HG02973 (cell line): Measurements from ENCODE around the gene ARHGAP29.

Experiments
- ATAC-seq: cut with Tn5 transposase; IDR thresholded peaks from one replicate; pipeline ENCODE4 v1.9.1; 2021; ENCODE audit warnings: moderate library complexity; ENCODE audit not compliant: unreplicated experiment

ARHGAP29 gene

DNA sequence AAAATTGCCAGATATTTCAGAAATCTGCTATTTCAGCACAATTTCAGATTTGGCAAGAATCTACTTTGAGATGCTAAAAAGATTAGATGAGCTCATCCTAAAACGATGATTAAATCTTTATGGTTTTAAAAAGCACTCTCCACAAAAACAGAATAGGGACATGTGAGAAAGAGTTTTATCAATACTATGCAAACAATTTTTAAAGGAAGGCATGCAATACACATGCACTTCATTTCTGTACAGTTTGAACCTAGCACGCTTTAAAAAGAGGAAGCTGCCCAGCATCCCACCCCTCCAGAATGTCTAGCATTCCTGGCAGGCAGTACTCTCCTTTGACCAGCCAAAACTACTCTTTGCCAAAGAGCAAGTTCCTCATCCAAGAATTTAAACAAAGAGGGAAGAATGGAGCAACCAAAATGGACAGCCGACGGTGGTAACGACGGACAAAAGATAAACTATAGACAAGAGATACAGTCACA, 1.3 kb downstream of the ARHGAP29 start:
- no peak for ATAC-seq

DNA sequence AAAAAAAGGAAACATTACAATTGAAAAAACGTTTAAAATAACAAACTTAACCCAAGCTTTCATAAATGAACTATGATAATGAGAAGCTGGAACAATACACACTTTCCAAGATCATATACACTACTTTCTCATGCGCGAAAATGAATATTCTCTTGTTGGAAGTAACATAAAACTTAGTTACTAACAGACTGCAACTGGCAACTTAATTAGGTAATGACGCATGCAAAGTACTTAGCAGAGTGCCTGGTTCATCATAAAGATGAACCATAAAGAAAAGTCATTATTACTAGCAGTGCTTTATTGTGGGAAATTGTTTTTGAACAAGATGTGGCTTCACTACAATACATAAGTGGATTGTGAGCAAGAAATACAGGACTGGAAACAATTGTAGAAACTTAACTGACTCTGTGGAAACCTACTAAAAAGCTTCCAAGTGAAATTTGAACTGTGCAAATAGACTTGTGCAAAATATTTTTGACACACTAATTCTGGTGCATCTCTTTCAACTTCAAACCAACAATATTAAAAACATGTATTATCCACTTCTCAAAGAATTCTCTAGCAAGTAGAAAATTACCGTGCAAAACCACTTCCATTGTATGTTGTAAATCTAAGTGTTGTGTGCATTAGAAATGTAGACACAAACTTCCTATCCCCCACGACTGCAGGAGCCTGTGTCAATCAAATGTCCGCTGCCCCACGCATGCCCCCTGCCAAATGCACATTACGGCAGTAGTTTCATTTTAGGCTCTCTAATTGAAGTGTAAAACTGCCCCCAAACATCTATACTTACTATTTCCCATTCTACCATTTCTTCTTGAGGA, 2.0 kb downstream of the ARHGAP29 start:
- no peak for ATAC-seq

DNA sequence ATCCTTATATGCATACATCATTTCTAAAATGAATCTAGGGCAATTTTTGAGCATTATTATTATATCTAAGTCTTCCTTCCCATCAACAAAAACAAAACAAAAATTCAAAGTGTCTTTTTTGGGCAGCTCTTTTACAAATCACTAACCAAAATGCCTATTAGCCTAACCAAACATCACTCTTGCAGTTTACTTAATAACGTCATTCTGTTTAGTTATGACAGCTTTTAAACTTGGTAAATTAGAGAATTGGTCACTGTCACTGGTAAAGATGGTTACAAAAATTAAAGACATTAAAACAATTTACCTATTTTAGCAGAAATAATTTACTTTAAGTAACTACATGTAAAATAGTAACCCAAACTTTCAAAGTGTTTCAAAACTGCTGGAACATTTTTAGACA, 2.8 kb downstream of the ARHGAP29 start:
- ATAC-seq: no peak

DNA sequence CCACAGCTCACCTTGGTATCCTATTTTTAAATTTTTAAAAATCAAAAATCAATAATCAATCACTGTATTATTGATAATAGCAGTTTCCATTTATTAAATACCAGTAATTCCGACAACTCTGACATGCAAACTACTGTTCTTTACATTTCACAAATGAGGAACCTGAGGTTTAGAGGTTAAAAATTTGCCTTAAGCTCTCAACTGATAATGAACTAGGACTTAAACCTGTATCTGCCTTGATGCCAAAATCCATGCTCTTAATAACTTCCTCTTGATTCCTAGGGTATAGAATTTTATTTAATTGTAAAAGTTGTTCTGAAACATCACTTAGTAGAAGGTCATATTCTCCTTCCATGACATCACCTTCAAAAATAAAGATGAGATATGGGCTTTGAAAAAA, 5.6 kb downstream of the ARHGAP29 start:
- ATAC-seq: no peak

DNA sequence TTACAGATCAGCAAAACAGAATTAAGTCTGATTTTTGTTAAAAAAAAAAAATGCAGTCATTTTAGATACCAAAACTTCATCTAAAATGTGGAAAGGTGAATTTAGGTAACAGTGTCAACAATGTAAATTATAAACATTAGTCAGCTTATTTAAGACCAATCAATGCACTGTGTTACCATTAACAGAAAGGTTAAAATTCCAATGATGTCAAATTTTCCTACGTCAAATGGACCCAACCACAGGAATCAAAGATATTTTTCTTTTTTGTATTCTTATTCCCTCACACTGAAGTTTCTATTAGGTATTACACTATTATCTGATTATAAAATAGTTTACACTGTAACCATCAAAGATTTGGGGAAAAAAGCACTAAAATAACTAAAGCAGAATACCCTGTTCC, 6.5 kb downstream of the ARHGAP29 start:
- no peak for ATAC-seq

DNA sequence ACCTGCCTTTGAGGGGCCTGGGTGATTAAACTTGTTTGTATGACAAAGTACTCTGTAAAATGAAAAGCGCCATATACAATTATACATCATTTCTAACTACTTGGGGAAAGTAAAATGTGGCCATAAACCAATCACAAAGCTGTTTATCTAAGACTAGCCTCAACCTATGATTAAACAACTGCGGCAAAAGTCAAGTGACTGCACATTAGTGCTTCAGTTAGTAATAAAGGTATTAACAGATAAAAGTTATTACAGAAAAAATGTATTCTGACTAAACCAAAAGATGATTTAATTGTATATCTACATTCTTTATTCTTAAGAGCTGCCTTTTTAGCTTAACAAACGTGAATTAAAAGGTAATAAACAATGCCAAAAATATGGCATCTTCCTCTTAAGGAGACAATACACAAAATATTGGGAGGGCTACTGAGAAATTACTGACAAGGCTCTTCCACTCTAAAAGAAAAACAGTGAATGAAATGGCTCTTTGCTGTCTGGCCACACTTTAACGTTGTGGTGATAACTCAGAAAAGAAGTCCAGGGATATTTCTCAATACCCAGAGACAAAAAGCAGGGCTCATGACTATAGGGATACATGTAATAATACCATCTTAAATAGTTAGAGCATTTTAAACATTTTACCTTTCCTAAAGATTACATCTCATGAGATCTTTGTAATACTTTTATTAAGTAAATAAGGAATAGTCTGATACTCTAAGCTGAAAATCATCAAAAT, 8.6 kb downstream of the ARHGAP29 start:
- no peak for ATAC-seq

DNA sequence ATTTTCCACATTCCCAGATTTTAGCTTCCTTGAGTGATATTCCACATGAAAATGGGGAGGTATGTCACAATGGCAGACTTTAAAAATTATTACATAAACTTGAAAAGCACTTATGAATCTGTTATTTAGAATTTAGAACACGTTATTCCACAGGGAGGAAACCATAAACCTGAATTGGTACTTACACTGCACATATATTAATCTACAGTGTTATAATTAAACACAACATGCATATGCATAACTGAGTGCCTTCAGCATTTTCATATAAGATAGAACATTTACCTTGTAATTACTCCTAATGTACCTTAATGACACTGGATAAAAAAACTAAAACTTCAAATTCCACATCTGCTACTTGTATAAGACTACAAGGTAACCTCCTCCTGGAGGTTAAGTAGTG, 9.8 kb downstream of the ARHGAP29 start:
- ATAC-seq: no peak

DNA sequence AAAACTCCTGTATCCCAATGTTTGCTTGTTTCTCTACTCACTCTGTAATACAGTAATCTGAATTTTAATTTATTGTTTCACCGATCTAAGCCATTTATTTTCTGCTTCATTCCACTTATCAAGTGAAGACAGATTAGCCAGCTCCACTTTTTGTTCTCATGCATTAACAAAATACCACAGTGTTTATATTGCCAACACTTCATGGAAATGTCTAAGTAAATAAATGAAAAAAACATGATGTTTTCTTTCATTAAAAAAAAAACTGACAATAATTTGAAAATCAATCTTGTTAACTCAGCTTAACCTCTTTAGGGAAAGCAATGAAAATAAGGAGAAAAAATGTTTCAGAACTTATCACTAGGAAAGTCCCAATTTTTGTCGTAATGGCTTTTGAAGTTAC, 11.5 kb downstream of the ARHGAP29 start:
- ATAC-seq: no peak

DNA sequence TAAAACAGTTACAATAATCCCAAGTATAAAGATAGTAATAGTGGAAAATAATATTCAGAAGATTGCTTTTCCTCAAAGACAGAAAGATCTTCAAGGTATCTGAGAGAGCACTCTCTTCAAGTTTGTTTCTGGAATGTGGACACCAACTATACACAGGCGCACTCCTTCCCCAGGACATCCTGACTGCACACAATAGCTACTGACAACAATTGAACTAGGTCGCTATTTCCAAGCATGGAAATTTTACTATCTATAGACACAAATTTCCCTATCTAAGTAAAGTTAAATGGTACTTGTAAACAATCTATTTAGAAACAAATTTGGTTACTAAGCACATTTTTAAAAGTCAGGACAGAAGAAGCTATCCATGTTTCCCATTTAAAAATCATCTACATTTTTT, 19.1 kb downstream of the ARHGAP29 start:
- ATAC-seq: no peak

DNA sequence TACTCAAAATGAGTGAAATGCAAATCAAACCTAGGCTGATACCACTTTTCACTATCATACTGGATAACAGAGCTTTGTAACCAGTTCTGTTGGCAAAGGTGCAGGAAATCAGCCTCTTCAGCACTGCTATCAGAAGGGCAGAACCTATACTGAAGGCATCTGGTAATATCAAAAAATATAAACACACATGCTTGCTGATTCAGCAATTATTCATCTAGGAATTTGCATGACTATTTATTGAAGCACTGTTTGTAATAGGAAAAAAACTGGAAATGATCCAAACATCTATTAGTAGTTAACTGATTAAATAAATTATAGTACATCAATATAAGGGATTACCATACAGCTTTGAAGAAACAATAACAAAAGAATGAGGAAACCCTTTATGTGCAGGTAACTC, 21.4 kb downstream of the ARHGAP29 start:
- no peak for ATAC-seq

DNA sequence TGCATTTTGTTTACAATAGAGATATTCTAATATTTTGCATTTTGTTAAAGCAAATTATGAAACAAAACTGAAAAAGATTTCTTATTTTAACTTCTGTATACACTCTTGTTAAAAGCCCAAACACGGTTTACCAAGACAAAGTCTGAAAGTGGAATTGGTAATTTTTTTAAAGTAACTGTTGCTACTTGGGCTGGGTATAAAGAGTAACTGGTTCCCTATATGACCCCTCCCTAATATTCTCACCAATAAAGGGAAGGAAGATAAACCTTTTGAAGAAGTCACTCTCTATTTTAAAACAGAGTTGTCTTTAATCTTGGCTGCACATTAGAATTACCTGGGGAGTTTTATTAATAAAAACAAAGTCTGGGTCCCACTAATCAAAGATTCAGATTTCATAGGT, 27.4 kb downstream of the ARHGAP29 start:
- ATAC-seq: no peak

DNA sequence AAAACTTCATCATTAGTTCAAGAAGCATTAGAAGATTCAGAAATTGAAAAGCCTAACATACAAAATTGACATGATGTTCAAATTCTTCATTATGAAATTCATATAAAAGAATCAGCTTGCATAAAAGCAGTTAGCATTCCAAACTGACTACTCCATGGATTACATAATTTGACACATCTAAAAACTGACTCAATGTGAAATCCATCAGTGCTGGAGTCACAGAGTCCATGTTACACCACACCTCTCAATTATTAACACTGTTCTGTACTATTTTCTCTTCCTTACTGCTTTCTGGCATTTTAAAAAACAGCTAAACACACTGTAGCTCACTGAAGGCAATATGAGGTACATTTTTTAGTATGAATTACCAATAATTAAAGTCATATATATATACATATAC, 28.0 kb downstream of the ARHGAP29 start:
- ATAC-seq: no peak

DNA sequence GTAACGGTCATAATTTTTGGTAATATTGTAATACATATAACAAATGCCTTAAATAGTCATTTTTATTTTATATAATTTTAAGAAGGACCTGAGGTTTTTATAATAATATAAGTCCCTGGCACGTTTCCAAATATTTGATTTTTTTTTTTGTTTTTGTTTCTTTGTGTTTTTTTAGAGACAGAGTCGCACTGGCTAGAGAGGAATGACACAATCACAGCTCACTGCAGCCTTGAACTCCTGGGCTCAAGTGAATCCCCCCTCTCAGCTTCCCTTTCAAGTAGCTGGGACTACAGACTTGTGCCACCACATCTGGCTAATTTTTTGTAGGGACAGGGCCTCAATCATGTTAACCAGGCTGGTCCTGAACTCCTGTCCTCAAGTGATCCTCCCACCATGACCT, 29.7 kb downstream of the ARHGAP29 start:
- ATAC-seq: no peak

DNA sequence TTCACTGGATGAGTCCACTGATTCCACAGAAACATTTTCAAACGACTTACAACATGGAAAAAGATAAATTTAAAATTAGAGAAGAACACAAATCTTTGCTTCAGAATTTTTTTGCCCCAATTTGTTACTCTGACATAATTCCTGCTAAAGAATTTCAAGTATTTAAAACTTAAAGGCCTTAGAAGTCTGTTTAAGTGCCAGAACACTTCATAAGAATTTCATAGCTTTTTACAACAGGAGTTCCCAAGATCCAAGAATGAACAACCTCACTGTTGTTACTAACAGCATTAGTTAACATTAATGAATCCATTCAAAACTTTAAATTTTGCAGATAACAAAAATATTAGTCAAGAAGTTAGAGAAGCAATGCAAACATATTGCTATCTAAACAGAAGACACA, 31.7 kb downstream of the ARHGAP29 start:
- ATAC-seq: no peak

DNA sequence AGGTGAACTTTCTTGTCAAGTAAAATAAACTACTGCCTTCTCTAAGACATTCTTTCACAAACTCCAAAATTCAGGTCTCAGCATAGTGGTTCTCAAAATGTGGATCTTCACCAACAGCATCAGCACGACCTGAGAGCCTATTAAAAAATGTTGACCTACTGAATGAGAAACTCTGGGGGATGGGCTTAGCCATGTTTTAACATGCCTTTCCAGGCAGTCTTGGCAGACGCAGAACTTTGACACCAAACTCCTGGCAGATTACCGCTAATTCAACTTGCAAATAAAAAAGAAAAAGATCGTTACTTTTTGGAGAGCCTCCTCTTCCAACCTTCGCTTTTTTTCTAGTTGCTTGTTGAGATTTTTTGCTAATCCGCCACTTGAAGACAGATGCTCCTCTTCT, 35.1 kb downstream of the ARHGAP29 start:
- no peak for ATAC-seq

DNA sequence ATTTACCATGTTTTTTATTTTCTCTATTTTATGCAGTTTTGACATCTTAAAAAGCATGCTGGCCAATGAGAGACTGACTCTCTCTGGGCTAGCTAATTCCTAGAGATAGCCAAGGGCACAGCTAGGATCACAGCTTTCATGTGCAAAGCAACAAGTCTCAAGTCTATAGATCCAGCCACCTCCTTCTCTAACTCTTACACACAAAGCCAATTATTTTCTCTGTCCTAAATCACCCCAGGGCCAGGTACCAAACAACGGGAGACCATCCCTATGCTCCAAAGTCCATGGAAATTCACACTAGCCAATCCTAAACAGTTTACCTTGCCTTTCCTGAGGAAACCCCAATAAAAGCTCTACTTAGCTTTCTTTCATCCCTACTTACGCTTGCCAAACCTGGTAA, 38.0 kb downstream of the ARHGAP29 start:
- no peak for ATAC-seq

DNA sequence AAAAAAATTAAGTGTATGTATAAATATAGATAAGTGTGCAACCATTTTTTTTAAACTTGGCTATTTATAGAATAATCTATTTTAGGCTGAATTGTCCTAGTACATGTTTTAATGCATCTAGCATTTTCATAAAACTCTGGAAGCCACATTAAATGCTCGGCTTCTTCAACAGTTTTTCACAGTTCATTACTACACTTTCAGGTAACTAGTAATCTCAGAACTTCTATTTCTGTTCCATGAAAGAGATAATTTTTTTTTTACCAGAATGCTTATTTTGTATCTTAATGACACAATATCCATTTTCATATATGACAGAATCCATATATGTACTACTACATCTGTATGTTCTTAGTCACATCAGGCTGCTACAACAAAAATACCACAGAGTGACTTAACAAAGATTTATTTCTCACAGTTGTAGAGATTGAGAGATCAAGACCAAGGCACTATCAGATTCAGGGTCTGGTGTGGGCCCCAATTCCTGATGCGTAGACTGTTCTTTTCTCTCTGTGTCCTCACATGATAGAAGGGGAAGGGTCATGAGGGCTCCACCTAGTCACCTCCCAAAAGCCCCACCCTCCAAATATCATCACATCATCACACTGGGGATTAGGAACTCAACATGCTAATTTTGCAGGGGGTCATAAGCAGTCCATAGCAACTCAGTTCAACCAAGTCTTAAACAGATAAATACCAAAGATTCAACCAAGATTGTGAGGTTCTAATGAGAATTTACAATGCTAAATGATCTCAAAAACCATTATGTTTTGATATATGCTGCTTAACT, 43.1 kb downstream of the ARHGAP29 start:
- no peak for ATAC-seq

DNA sequence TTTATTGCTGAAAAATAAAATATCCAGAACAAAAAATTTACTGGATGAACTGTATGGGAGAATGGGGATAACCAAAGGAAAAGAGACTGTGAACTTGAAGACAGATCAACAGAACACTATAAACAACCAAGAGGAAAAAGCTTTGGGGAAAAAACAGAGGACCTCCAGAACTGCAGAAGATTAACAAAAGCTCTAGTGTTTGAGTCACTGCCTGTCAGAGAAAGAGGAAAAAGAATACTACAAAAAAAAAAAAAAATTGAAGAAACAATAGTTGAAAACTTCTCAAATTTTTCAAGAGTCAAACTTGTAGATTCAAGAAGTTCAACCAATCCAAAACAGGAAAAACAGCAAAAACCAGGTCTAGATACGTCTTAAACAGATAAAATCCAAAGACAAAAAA, 44.3 kb downstream of the ARHGAP29 start:
- ATAC-seq: no peak

DNA sequence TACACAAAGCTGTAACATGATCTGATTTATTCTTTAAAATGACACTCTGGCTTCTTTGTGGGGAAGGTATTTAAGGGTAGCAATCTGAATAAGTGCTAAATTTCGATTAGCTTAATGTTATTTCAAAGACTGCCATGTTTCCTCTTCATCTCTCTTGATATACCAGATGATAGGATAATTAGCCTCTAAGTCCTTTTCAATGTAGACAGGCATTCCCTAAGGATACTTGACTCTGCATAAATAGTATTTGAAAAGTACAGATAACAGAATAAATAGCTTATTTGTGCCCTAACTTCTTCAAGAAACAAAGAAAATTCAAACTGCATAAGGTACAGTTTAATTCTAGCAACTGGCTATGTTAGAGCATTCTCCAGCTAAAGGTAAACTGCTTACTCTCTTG, 46.2 kb downstream of the ARHGAP29 start:
- no peak for ATAC-seq

DNA sequence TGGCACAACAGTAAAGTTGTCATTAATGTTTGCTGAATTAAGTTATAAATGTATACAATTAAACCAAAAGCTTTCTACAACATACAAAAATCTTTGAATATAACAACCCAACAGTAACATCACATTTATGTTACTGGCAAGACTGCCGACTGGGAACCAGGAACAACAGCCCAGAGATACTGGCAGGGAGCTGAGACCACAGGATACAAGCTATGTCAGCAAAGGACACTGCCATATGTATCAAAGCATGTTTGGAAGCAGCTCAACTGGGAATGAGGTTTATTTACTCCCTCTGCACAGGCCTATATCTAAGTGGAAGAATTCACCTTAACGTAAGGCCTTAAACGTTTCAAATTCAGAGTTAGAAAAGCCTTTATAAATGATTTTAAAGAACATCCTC, 50.4 kb downstream of the ARHGAP29 start:
- no peak for ATAC-seq

DNA sequence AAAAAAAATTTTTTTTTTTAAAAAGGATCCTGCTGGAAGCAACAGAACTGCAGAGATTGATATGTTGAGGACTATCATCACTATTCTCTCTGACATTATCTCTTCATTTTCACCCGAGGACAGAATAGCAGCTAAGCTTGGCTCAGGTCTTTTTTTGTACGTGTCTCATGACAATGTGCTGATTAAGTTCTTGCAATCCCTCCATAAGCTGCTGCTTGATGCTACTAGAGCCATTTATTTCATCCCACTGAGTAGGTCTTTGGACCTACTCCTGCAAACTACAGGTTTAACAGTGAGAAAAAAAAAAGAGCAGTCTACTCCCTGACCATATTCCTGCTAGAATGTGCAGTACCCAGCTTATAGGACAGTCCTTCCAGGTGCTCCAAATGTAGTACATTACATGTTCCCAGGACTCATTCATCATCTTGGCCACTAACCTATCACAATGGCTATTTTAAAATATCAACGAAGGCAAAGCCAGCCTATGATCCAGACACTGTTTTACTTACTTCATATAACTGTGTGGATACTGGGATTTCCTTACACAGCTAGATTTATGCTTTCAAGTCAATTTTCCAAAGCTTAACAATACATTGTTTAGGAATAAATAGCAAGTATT, 54.1 kb downstream of the ARHGAP29 start:
- no peak for ATAC-seq
